GM18951 (cell line): ENCODE measurements around the gene CYTH1.

Source experiments
- POLR2A ChIP-seq: IDR thresholded peaks from 4 replicates; pipeline ENCODE4 v1.6.1; 2011; ENCODE audit warnings: mild to moderate bottlenecking; ENCODE audit not compliant: insufficient read length, insufficient read depth; ENCODE audit errors: extremely low read depth
- in situ Hi-C: fragments of 300-500 bp; cut with MboI; formaldehyde crosslinking; loops from one replicate; pipeline ENCODE4 v1.12.0; 2022; ENCODE audit warnings: low sequenced_read_pairs, mixed read lengths, inconsistent platforms; ENCODE audit not compliant: unreplicated experiment

CYTH1 gene

DNA sequence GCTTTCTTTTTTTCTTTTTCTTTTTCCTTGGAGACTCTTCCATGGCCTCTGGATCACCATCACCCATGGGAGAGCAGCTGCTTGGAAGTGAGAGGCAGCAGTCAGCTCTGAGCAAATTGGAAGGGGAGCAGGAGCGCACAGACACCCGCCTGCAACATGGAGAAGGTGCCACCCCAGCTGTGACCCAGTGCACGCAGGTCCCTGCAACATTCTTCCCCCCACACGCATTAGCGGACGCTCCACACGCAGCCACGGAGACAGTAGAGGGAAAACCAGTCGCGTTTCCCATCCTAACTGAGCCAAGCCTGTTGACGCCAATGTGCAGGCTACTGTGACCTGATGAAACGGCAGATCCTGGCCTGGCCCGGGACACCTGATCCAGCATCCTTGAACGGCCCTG lies 20.4 kb upstream of the CYTH1 start:
- TF ChIP-seq POLR2A: no peak
- in situ Hi-C loops: loop anchor here (25.0 kb wide), 1 partner anchor 290 kb away; no protein-coding TSS in a partner anchor

DNA sequence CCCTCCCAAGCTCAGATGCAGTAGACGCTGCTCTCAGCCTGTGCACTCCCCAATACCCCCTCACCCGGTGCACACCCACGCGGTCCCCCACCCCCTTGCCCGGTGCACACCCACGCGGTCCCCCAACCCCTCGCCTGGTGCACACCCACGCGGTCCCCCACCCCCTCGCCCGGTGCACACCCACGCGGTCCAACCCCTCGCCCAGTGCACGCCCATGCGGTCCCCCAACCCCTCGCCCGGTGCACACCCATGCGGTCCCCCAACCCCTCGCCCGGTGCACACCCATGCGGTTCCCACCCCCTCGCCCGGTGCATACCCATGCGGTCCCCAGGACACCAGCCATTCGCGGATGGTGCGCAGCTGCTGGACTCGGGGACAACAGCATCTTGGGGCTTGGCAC lies 19.9 kb upstream of the CYTH1 start:
- TF ChIP-seq POLR2A: no peak
- in situ Hi-C loops: loop anchor here (25.0 kb wide), 1 partner anchor 290 kb away; no protein-coding TSS in a partner anchor

DNA sequence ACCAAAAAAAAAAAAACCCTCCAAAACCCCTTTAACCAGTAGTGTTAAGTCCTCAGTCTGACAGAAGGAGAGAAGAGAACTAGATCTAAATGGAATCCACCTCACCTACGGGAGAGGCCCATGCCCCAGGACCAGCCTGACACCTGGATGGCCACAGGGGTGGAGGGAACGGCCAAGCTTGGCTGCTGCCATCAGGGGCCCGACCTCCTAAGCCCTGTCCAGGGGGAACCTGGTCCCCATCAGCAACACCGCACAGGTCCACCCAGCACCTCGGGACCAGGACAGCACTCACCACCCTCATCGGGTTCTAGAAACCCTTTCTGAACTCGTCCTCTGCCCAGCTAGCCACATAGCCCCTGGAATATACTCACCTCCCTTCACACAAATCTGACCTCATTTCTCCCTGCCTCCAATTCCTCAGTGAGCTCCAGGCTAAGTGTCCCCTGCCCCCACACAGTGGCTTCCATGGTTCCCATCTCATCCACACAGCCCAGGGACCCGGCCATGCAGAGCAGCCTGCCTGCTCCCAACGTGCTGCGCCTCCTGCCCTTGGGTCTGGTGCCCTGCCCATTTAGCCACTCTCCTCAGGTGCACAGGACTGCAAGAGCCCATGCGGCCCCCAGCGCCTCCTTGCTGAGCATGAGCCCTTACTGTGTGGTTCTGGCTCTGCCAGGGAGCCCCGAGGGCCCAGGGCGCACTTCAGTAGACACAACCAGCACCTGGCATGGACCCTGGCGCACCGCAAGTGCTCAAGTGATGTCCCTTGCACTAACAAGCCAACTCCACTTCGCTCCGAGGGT lies 18.3 kb upstream of the CYTH1 start:
- TF ChIP-seq POLR2A: no peak
- in situ Hi-C loops: loop anchor here (25.0 kb wide), 1 partner anchor 288 kb away; no protein-coding TSS in a partner anchor

DNA sequence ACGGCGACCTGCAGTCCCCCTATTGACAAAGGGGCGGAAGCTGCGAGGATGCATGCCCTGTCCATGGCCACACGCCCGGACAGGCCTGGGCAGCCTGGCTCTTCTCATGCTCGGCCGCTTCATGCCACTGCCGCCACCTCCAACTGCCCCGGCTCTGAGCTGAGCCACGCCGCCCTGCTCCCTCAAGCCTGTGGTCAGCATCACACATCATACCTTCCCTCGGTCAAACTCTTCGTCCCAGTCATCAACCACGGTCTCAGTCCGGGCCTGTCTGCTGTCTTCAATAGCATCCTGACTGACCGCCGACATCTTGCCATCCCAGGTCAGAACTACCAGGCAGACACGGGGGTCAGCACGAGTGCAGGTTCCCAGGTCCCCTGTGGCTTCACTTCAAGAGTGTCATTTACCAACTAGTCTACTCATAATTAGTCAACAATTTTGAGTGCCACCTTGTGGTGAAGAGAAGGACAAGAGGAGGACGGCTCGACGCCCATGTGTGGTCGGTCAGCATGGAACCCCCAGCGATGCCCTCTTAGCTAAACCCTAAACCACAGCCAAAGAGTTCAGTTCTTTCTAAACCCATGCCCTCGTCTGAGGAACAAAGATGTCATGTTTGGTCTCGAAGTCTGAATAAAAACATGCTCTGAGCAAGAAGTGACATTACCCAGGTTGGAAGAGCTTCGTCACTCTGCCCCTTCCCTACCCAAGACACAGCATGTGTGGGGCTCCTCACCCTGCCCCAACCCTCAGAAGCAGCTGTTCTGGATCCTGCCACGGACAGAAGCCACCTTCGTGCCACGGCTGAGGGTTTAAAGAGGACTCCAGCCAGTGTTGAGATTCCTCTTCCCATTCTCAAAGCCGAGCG lies 16.9 kb upstream of the CYTH1 start:
- in situ Hi-C loops: no loop called here
- TF ChIP-seq POLR2A: no peak

DNA sequence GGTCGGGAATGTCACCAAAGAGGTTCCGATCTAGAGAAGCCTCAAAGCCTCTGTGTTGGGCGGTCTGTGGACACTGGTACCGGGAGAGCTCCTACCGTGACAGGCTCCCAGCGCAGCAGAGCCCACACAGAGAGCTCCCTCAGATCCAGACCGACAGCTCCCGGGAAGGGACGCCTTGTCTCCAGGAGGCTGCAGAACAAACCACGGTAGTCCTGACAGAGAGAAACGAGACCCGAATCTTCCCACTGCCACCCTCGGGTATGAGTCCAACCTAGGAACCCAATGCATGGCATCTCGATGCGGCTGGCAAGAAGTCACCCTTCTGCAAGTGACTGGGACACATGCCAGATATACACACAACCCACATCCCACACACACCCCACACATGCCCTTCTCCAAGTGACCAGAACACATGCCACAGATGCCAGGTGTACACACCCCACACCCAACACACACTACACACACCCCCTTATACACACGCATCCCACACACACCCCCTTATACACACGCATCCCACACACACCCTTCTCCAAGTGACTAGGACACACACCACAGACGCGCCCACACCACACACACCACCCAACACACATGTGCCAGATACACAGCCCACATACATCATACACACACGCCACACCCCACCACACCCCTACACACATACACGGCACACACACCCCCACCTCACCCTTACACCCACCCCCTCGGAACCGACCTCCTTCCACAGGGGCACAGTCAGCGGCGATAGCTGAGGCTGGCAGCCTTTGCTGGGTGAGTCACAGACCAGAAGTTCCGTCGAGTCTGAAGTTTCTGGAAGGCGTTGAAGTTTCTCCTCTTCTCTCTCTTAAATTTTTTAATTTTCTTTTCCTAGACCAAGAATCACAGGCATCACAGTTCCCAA lies 15.9 kb upstream of the CYTH1 start:
- in situ Hi-C loops: no loop called here
- no peak for TF ChIP-seq POLR2A

DNA sequence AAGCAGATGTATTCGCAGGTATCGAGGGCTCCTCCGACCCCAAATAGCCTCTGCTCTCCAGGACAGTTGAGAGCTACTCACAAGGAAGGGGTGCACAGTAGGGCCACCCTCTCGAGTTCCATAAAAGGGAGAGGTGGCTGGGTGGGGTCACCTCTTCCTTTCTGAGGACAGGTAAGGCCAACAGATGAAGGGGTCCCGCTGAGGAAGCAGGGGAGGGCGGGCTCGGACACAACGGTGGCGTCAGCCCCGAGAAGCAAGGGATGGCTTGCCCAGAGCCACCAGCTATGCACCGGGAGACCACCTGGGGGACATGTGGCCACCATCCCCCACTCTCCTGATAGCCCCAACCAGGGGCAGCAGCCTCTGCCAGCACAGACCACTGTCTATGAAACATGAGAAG lies 15.1 kb upstream of the CYTH1 start:
- in situ Hi-C loops: no loop called here

DNA sequence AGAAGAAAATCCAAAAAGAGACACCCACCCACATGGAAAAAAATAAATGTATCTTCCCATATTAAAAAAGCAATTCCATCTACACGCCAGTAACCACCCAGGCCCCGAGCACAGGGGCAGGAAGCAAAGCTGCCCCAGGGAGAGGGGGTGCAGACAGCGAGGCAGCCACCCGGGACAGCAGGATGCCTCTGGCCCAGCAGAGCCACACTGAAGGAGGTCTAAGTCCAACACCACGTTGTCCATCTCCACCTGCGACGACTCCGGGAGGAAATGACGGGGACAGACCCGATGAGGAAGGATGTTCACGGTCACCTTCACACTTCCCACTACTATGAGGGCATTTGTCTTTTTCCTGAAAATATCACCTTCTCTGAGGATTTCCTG lies 14.4 kb upstream of the CYTH1 start:
- in situ Hi-C loops: no loop called here
- TF ChIP-seq POLR2A: no peak

More for the DNA sequence above, 15.1 kb upstream of the CYTH1 start:
- TF ChIP-seq POLR2A: no peak

DNA sequence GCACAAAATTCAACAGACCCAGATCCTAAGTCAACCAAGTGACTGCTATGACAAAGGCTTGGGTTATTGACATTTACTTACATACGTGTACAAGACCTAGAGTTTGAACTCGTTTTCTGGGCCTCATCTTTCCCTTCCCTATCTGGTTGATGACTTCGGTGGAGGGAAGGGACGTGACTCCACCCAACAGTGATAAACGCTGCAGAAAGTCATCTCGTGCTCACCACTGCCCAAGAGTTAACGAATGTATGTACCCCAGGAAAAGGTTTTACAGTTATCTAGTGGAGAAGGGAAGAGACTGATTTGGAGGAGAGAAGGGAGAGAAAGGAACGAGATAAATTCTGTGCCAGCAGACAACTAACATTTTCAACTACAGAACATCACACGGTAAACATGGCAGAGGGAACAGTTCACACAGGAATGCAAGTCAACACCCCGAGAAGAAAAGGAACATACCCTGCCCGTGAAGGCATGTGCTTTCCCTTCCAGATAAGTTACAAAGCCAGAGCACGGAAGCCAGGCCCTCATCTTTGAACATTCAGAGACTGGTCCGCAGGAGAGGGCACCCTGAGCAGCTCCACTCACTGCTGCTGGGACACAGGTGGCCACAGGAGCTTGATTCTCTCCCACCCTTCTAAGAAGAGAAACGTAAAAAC lies 13.9 kb upstream of the CYTH1 start:
- in situ Hi-C loops: no loop called here
- TF ChIP-seq POLR2A: no peak

DNA sequence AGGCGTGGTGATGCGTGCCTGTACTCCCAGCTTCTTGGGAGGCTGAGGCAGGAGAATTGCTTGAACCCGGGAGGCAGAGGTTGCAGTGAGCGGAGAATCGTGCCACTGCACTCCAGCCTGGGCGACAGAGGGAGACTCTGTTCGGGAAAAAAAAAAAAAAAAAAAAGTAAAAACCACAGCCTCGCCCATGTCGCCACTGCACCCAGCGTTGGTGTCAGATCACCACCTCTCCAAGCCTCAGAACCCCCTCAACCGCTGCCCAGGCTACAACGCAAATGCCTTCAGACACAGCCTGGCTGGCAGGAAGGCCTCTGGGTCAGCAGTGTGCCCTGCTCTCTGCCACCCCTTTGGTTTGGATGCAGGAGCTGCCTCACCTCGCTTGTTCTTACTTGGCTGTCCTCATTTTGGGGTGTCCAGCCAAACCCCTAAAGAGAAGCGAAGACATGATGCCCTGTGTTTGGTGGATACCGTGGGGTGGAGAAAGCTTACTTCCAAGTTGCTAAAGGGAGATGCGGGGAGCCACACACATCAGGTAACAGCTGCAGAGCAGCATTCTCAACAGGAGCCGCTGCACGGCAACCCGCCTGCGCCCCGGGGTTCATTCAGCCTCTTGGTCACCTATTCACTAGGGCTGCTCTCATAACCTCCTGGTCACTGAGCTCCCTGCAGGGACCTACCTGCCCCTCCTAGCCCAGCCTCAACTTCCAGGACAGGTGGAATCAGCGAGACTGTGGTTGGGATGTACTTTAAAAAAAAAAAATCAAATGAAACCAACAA lies 13.0 kb upstream of the CYTH1 start:
- in situ Hi-C loops: no loop called here
- TF ChIP-seq POLR2A: no peak

DNA sequence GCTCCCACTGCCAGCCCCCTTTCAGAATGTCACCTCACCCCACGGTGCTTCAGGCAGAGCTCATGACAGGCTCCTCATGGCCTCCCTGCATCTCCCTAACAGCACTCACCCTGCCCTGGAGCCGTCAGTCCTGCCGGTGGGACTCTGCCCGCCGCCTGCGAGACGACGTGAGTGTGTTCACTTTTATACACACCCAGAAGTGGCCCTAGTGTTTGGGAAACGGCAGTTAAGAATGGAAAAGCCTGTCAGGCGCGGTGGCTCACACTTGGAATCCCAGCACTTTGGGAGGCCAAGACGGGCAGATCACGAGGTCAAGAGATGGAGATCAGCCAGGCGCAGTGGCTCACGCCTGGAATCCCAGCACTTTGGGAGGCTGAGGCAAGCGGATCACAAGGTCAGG lies 12.3 kb upstream of the CYTH1 start:
- TF ChIP-seq POLR2A: no peak
- in situ Hi-C loops: no loop called here

DNA sequence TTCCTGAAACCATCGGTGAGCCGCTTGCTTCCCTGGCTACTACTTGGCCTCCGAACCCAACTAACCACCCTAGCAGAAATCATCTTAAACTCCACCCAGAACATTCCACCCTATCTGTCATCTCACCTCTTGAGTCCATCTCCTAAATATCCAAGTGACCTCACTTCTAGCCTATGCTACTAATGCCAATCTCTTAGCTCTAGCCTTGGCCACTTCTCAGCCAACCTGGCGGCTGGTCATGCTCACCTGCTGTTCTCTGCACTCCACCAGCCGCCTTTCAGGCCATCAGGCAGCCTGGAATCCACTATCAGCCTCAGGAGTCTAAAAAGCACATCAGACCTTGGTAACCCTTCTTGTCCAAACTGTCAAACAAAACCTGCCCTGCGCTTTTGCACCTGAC lies 11.9 kb upstream of the CYTH1 start:
- TF ChIP-seq POLR2A: no peak
- in situ Hi-C loops: no loop called here

DNA sequence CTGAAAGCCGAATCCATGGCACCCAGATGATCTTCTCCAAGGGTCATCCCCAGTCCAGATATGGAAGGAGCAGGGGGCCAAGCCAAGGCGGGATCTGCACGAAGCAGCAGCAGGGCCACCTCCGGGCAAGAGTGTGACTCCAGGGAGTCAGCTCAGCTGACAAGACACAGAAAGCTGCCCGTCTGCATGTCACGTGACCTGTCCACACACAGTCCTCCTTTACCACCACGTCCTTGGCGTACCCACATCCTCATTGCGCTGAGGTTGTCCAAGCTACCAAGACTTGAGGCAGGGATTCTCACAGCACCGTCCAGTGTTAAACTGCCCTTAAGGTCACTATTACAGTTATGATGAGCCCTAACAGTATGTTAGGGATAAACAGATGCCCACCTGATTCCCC lies 11.3 kb upstream of the CYTH1 start:
- TF ChIP-seq POLR2A: no peak

More for the DNA sequence above, 11.3 kb upstream of the CYTH1 start:
- in situ Hi-C loops: no loop called here
